A549 (cell line): ENCODE measurements around the gene MVB12B. TPM values are rescaled to one million over a fixed set of nuclear protein-coding genes. Genes with fewer than 3 reads are reported as not detected.

ENCODE experiments used
- ATAC-seq, 2 experiments: fragments of 200-7000 bp in 1 of 2; fragments of >200 bp in 1 of 2; cut with Nextera tagmentation in 1 of 2; cut with Tn5 transposase in 1 of 2; 3 replicates each; pipeline versions ENCODE4 v1.8.0 to v1.9.1; 2018 to 2020; ENCODE audit warnings: mild to moderate bottlenecking in 1 of 2, moderate library complexity in 1 of 2
- CTCF ChIA-PET: fragments of 300-600 bp; sonication (Branson Sonifier 250); formaldehyde crosslinking; extraction: SDS; loops from one replicate; lab custom pipeline; 2021; ENCODE audit warnings: antibody characterized with exemption, inconsistent platforms; lab: Yijun Ruan, JAX
- POLR2A ChIA-PET: fragments of 350-600 bp; formaldehyde crosslinking; extraction: SDS; loops from one replicate; lab custom pipeline; 2021; ENCODE audit warnings: antibody characterized with exemption, inconsistent platforms; lab: Yijun Ruan, JAX
- DNase-seq, 2 experiments: peaks; one replicate each; pipeline versions ENCODE4 v3.0.0 to v3.0.0-alpha.2; 2011 to 2016; ENCODE audit warnings: low read depth in 1 of 2, low spot score in 1 of 2
- FAIRE-seq: peaks from 2 replicates; lab custom pipeline; 2011; peaks lifted over from hg19 to GRCh38; lab: Jason Lieb, UNC
- H3K27ac ChIP-seq, 2 experiments: fragments of >200 bp; sonication (Bioruptor Twin); formaldehyde crosslinking; 3 replicates each; pipeline ENCODE4 v1.5.1; 2016 to 2017
- H3K4me1 ChIP-seq: fragments of >200 bp; sonication (Bioruptor Twin); formaldehyde crosslinking; 3 replicates; pipeline ENCODE4 v1.6.1; 2016
- H3K4me2 ChIP-seq: fragments of >200 bp; sonication (Bioruptor Twin); formaldehyde crosslinking; 3 replicates; pipeline ENCODE4 v1.6.1; 2016
- H3K4me3 ChIP-seq: fragments of >200 bp; sonication (Bioruptor Twin); formaldehyde crosslinking; 3 replicates; pipeline ENCODE4 v1.5.1; 2016
- H3K9me3 ChIP-seq: fragments of >200 bp; sonication (Bioruptor Twin); formaldehyde crosslinking; 3 replicates; pipeline ENCODE4 v1.6.1; 2016
- ATOH8 ChIP-seq: fragments of 250-450 bp; sonication (Bioruptor Pico); IDR thresholded peaks from 2 replicates; pipeline ENCODE4 v1.5.0; 2020; ENCODE audit warnings: low read depth, mild to moderate bottlenecking, moderate library complexity
- BHLHE40 ChIP-seq: IDR thresholded peaks from 2 replicates; pipeline ENCODE4 v1.6.1; 2012; ENCODE audit warnings: low read depth, low read length, inconsistent platforms
- FOSL2 ChIP-seq, 2 experiments: fragments of 450-650 bp in 1 of 2; fragments of >200 bp in 1 of 2; sonication (Bioruptor Twin) in 1 of 2; formaldehyde crosslinking; IDR thresholded peaks; 2 replicates each; pipeline versions ENCODE4 v1.5.0 to v1.6.1; 2016 to 2020; ENCODE audit warnings: mild to moderate bottlenecking in 1 of 2, moderate library complexity in 1 of 2
- GATA3 ChIP-seq: IDR thresholded peaks from 2 replicates; pipeline ENCODE4 v1.6.1; 2012; ENCODE audit warnings: borderline replicate concordance
- HOXA7 ChIP-seq: fragments of 250-450 bp; sonication (Bioruptor Pico); IDR thresholded peaks from 2 replicates; pipeline ENCODE4 v1.5.0; 2020; ENCODE audit warnings: mild to moderate bottlenecking, moderate library complexity
- HOXB5 ChIP-seq: fragments of 250-450 bp; sonication (Bioruptor Pico); IDR thresholded peaks from 2 replicates; pipeline ENCODE4 v1.5.0; 2020; ENCODE audit warnings: mild to moderate bottlenecking, moderate library complexity
- JUN ChIP-seq, 2 experiments: fragments of >200 bp; sonication (Bioruptor Twin); formaldehyde crosslinking; IDR thresholded peaks; 2 replicates in 1 of 2; 3 replicates in 1 of 2; pipeline ENCODE4 v1.6.1; 2016 to 2017
- KDM5A ChIP-seq: fragments of 200-600 bp; sonication (generic); IDR thresholded peaks from 2 replicates; pipeline ENCODE4 v1.6.1; 2016; ENCODE audit warnings: antibody characterized with exemption, mild to moderate bottlenecking
- MAFK ChIP-seq: fragments of 450-650 bp; IDR thresholded peaks from 2 replicates; pipeline ENCODE4 v1.6.1; 2014; ENCODE audit not compliant: partially characterized antibody
- MAZ ChIP-seq: fragments of 150-350 bp; IDR thresholded peaks from 2 replicates; pipeline ENCODE4 v1.6.1; 2014; ENCODE audit warnings: antibody characterized with exemption, low read depth, low read length, borderline replicate concordance
- MYC ChIP-seq: IDR thresholded peaks from 2 replicates; pipeline ENCODE4 v1.6.1; 2012; ENCODE audit warnings: mild to moderate bottlenecking, inconsistent platforms, low read length, improper control_type of control experiment, borderline replicate concordance
- POLR2AphosphoS2 ChIP-seq: conservative IDR thresholded peaks from 2 replicates; pipeline ENCODE4 v1.6.1; 2012; ENCODE audit warnings: low read length, improper control_type of control experiment, inconsistent platforms
- RARB ChIP-seq: fragments of 250-450 bp; sonication (Bioruptor Pico); IDR thresholded peaks from 2 replicates; pipeline ENCODE4 v1.8.0; 2021; ENCODE audit warnings: mild to moderate bottlenecking, moderate library complexity
- REST ChIP-seq: fragments of 200-600 bp; sonication (generic); IDR thresholded peaks from 2 replicates; pipeline ENCODE4 v1.6.1; 2016; ENCODE audit warnings: antibody characterized with exemption, mild to moderate bottlenecking, moderate library complexity
- SMC3 ChIP-seq: fragments of >200 bp; sonication (Bioruptor Twin); formaldehyde crosslinking; IDR thresholded peaks from 3 replicates; pipeline ENCODE4 v1.6.1; 2018; ENCODE audit warnings: inconsistent platforms
- ZC3H11A ChIP-seq: fragments of 450-650 bp; IDR thresholded peaks from 2 replicates; pipeline ENCODE4 v1.6.1; 2014; ENCODE audit warnings: antibody characterized with exemption, mild to moderate bottlenecking
- WGBS: methylation state at CpG from one replicate; pipeline ENCODE4 v1.1.6; 2017; ENCODE audit errors: missing lambda C conversion rate; 5-methylcytosine and 5-hydroxymethylcytosine counted together
- polyA plus RNA-seq, 4 experiments: library from polyadenylated mRNA; depleted of rRNA in 3 of 4; stranded (reverse); fragments of >200 nt; fragmentation: RNase III in 1 of 4; extraction: RNeasy Plus Mini Kit Qiagen cat#74134 plus additional on column Dnase treatment in 1 of 4; gene quantifications; 2 replicates in 3 of 4; 3 replicates in 1 of 4; pipeline ENCODE4 v1.2.3, GENCODE V29; 2011 to 2017
- TF ChIP-seq, protein P1 (sequence below): IDR thresholded peaks from 2 replicates; pipeline ENCODE4 v1.6.1; 2012

MVB12B gene
- polyA plus RNA-seq, 2 of the 4 experiments (the other 2 are of a cell fraction) = 4.6 to 5.9 TPM

DNA sequence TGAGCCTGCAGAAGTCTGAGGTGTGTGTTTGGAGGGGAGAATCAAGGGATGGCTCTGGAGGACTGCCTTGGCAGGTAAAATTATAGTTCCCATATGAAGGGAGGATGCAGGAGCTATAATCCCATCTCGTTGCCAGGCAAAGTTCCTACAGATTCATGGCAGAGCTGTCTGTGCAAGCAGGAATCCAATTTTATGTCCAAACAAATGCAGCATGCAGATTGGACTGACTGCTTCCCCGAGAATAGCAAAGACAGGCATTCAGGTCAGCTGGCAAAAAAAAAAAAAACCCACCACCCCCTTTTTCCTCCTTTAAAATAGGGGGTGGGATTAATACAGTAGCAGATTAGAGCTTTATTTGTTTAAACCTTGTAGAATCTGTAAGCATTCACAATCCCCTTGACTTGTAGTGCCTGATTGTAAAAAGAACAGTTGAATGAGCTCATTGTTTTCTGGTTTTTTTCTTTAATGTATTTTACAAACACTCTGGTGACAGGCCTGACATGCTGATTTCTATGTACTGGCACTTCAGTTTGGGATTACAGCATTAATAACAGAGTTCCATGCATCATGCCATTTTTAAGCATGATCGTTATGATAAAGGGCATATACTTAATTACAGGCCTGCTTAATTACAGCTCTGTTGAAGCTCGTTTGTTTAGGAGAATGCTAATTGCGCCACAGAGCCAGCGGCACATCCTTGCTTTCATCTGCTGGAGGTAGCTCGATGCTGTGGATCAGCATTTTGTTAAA is 145.7 kb downstream of the MVB12B start:
- Histone ChIP-seq H3K4me2 (no peak overlapping the region), H3K4me1 (peaks cover 21% of the 10 kb centered on the region), H3K27ac (no peak overlapping the region), H3K4me3 (no peak overlapping the region)
- 82% methylated on average over 7 of the region's 7 CpGs for WGBS
- FAIRE-seq = no peak
- CTCF ChIA-PET = interaction anchor here (0.7 to 4.5 kb wide), 9 partner anchors 8 to 1584 kb away, joined by 3 to 25 read pairs (median 5); no protein-coding TSS in a partner anchor
- no peak for DNase-seq
- no peak for ATAC-seq
- TF ChIP-seq POLR2AphosphoS2 (no peak), SMC3 (no peak)
- TF ChIP-seq, all 56 proteins: peak for 0
- POLR2A ChIA-PET = no interaction called here
- H3K9me3 ChIP-seq = no peaks in the 10 kb centered on the region

- Histone ChIP-seq H3K9me3 (no peaks in the 10 kb centered on the region), H3K4me3 (no peak overlapping the region), H3K4me2 (no peak overlapping the region), H3K4me1 (peaks cover 21% of the 10 kb centered on the region), H3K27ac (peak overlapping the region in 1 of 2 experiments; percentile 86; a peak in 2 of 6 replicates)
- ChIA-PET CTCF (interaction anchor here (0.7 to 4.5 kb wide), 8 partner anchors 8 to 1584 kb away, joined by 3 to 25 read pairs (median 8); no protein-coding TSS in a partner anchor), POLR2A (no interaction called here)
- no peak for FAIRE-seq
- ATAC-seq = no peak
- WGBS = 90% methylated on average over 3 of the region's 3 CpGs
- DNase-seq = no peak
- TF ChIP-seq GATA3 = no peak
- no peak for TF ChIP-seq HOXA7 (CRISPR knock-in tag)
- TF ChIP-seq ZC3H11A = no peak
- TF ChIP-seq JUN (IDR thresholded peaks at IDR 0.05) = no peak
- no peak for TF ChIP-seq MAFK
- no peak for TF ChIP-seq MAZ
- TF ChIP-seq RARB (CRISPR knock-in tag) = no peak
- TF ChIP-seq HOXB5 (CRISPR knock-in tag) = no peak
- TF ChIP-seq KDM5A = no peak
- no peak for TF ChIP-seq MYC
- TF ChIP-seq BHLHE40 = no peak
- no peak for TF ChIP-seq ATOH8
- TF ChIP-seq REST = no peak
Observed at GRCh38 chr9:126472948-126473298, 146.3 kb downstream of the MVB12B start.

DNA sequence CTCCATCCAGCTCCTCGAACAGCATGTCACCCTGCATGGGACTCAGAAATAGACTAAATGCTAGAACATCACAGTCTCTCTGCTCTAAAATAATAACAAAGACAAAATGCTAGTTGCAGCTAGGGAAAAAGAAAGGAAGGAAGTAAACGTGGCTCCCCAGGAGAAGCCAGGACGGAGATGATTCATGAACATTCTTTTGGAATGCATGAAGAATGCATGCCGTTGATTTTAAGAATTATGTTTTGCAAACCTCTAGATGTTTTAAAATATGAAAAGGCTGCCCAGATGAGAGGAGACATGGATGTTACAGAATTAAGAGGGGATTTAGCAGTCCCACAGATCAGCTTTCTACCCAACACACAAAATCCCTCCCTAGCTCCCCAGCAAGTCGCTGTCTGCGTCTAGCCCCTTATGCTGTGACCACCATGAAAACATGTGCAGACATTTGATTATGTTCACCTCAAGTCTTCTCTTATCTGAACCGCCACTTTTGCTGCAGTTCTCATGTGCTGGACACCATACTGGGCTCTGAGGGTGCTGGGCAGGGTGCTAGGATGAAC is 147.7 kb downstream of the MVB12B start:
- 54% methylated on average over 7 of the region's 7 CpGs for WGBS
- Histone ChIP-seq H3K9me3 (no peaks in the 10 kb centered on the region), H3K4me1 (peaks cover 21% of the 10 kb centered on the region), H3K4me3 (no peak overlapping the region), H3K27ac (peak overlapping the region; percentile 57 to 86; a peak in 5 of 6 replicates), H3K4me2 (peak overlapping the region; percentile 68)
- ATAC-seq (peak; percentile 31 to 52; a peak in 4 of 6 replicates), DNase-seq (peak in 1 of 2 experiments; percentile 22), FAIRE-seq (no peak)
- ChIA-PET CTCF (interaction anchor here (1.4 to 4.5 kb wide), 5 partner anchors 10 to 83 kb away, joined by 3 to 25 read pairs (median 12); no protein-coding TSS in a partner anchor), POLR2A (interaction anchor here (0.5 kb wide), 1 partner anchor 914 kb away, joined by 6 read pairs; no protein-coding TSS in a partner anchor)
- TF ChIP-seq, protein P1, sequence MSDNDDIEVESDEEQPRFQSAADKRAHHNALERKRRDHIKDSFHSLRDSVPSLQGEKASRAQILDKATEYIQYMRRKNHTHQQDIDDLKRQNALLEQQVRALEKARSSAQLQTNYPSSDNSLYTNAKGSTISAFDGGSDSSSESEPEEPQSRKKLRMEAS = peak; percentile 11; the same call in 1 of the 2 replicates
- TF ChIP-seq FOSL2 (IDR thresholded peaks at IDR 0.05) (no peak), FOSL2 (CRISPR knock-in tag; IDR thresholded peaks at IDR 0.05) (peak; percentile 11; the same call in 1 of the 2 replicates), MYC (no peak)
- TF ChIP-seq, all 56 proteins: peak for 2
